ENCODE results near the gene CHAF1B.
"Not testable (repeated sequence)": the region's sequence is repeated elsewhere in the genome, so short reads cannot be mapped to it uniquely, and the experiment has no call there.

CHAF1B gene

DNA sequence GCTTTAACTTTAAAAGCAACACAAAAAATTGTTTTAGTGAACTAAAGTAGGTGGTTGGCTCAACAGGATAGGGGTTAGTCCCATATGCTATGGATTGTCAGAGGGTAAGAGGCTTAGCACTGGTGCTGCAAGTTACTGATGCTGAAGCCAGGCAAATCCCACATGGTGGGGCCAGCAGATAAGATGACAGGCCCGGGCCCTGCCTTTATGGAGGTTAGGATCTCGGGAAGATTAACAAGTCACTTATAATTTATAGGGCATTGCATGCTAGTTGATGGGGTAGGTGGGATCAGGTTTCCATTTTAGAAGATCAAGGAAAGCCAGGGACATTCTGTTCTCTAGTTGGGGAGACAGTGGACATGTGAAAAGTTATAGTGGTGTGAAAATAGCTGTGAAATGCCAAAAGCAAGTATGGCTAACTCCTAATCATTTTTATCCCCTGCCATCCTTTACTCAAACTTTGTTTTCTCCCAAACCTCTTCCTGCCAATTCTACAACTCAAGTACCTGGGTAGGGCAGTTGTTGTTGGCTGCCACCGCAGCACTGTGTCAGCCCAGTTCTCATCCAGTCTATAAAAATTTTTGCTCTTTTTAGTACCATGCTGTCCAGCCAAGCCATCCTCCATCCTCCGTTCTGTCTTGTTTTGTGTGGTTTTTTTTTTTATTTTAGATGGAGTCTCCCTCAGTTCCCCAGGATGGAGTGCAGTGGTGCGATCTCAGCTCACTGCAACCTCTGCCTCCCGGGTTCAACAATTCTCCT is 10.3 kb downstream of the CHAF1B start:
- H3K9ac ChIP-seq (ENCODE audit: low read length) = no peak overlapping the region
- no peak overlapping the region for H3K4me3 ChIP-seq (ENCODE audit: low read length)
- no peak overlapping the region for H3K27ac ChIP-seq (ENCODE audit: low read length)
- H3K27me3 ChIP-seq (ENCODE audit: control insufficient read depth, insufficient read depth, low read length) = no peaks in the 10 kb centered on the region
- H3K9me3 ChIP-seq (ENCODE audit: control insufficient read depth, low read depth, low read length) = no peaks in the 10 kb centered on the region
- H3K4me1 ChIP-seq (ENCODE audit: control insufficient read depth, low read depth, low read length) = no peaks in the 10 kb centered on the region
- H3K36me3 ChIP-seq (ENCODE audit: control insufficient read depth, low read depth, low read length) = peaks cover 32% of the 10 kb centered on the region

- Histone ChIP-seq H3K36me3 (ENCODE audit: control insufficient read depth, low read depth, low read length) (peaks cover 36% of the 10 kb centered on the region), H3K9me3 (ENCODE audit: control insufficient read depth, low read depth, low read length) (no peaks in the 10 kb centered on the region), H3K4me3 (ENCODE audit: low read length) (no peak overlapping the region), H3K9ac (ENCODE audit: low read length) (no peak overlapping the region), H3K27ac (ENCODE audit: low read length) (no peak overlapping the region), H3K27me3 (ENCODE audit: control insufficient read depth, insufficient read depth, low read length) (no peaks in the 10 kb centered on the region), H3K4me1 (ENCODE audit: control insufficient read depth, low read depth, low read length) (no peaks in the 10 kb centered on the region)
Observed at GRCh38 chr21:36396325-36396724, 11.1 kb downstream of the CHAF1B start.

GRCh38 chr21:36396971-36397370 is 11.8 kb downstream of the CHAF1B start:
- Histone ChIP-seq H3K9ac (ENCODE audit: low read length) (no peak overlapping the region), H3K4me3 (ENCODE audit: low read length) (no peak overlapping the region), H3K9me3 (ENCODE audit: control insufficient read depth, low read depth, low read length) (no peaks in the 10 kb centered on the region), H3K27ac (ENCODE audit: low read length) (no peak overlapping the region), H3K36me3 (ENCODE audit: control insufficient read depth, low read depth, low read length) (peaks cover 36% of the 10 kb centered on the region), H3K27me3 (ENCODE audit: control insufficient read depth, insufficient read depth, low read length) (no peaks in the 10 kb centered on the region), H3K4me1 (ENCODE audit: control insufficient read depth, low read depth, low read length) (no peaks in the 10 kb centered on the region)

DNA sequence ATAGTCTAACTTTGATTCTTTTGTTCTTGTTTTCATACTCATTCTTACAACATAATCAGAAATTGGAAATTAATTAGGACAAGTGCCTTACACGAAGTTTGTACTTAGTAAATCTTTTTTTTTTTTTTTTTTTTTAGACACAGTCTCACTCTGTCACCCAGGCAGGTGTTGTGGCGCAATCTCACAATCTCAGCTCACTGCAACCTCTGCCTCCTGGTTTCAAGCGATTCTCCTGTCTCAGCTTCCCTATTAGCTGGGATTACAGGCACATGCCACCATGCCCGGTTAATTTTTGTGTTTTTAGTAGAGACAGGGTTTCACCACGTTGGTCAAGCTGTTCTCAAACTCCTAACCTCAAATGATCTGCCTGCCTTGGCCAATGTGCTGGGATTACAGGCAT is 12.4 kb downstream of the CHAF1B start:
- Histone ChIP-seq H3K36me3 (ENCODE audit: control insufficient read depth, low read depth, low read length) (peaks cover 41% of the 10 kb centered on the region), H3K27ac (ENCODE audit: low read length) (no peak overlapping the region), H3K4me3 (ENCODE audit: low read length) (no peak overlapping the region), H3K4me1 (ENCODE audit: control insufficient read depth, low read depth, low read length) (no peaks in the 10 kb centered on the region), H3K27me3 (ENCODE audit: control insufficient read depth, insufficient read depth, low read length) (no peaks in the 10 kb centered on the region), H3K9ac (ENCODE audit: low read length) (no peak overlapping the region), H3K9me3 (ENCODE audit: control insufficient read depth, low read depth, low read length) (no peaks in the 10 kb centered on the region)

- not testable (repeated sequence) for H3K4me1 ChIP-seq (ENCODE audit: control insufficient read depth, low read depth, low read length); H3K9me3 ChIP-seq (ENCODE audit: control insufficient read depth, low read depth, low read length); H3K27me3 ChIP-seq (ENCODE audit: control insufficient read depth, insufficient read depth, low read length); H3K9ac ChIP-seq (ENCODE audit: low read length); H3K27ac ChIP-seq (ENCODE audit: low read length); H3K4me3 ChIP-seq (ENCODE audit: low read length)
- peaks cover 46% of the 10 kb centered on the region for H3K36me3 ChIP-seq (ENCODE audit: control insufficient read depth, low read depth, low read length)
Observed at GRCh38 chr21:36399736-36400135, 14.5 kb downstream of the CHAF1B start.

DNA sequence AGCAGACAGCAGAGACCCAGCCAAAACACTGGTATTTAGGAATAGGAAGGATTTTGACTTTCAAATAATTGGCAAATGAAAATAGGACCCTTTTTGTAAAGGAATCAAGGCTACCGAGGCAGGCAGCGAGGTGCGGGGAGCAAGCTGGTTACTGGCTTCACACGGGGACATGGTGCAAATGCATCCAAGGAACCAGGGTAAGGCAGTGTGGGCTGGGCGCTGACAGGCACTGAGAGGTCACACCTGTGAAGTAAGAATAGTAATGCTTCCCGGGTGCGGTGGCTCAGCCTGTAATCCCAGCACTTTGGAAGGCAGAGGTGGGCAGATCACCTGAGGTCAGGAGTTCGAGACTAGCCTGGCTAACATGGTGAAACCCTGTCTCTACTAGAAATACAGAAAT is 15.5 kb downstream of the CHAF1B start:
- Histone ChIP-seq H3K27me3 (ENCODE audit: control insufficient read depth, insufficient read depth, low read length) (no peaks in the 10 kb centered on the region), H3K4me1 (ENCODE audit: control insufficient read depth, low read depth, low read length) (no peaks in the 10 kb centered on the region), H3K9me3 (ENCODE audit: control insufficient read depth, low read depth, low read length) (no peaks in the 10 kb centered on the region), H3K9ac (ENCODE audit: low read length) (no peak overlapping the region), H3K4me3 (ENCODE audit: low read length) (no peak overlapping the region), H3K27ac (ENCODE audit: low read length) (no peak overlapping the region), H3K36me3 (ENCODE audit: control insufficient read depth, low read depth, low read length) (peaks cover 46% of the 10 kb centered on the region)

- H3K9me3 ChIP-seq (ENCODE audit: control insufficient read depth, low read depth, low read length) = no peaks in the 10 kb centered on the region
- no peaks in the 10 kb centered on the region for H3K4me1 ChIP-seq (ENCODE audit: control insufficient read depth, low read depth, low read length)
- H3K4me3 ChIP-seq (ENCODE audit: low read length) = no peak overlapping the region
- H3K27ac ChIP-seq (ENCODE audit: low read length) = no peak overlapping the region
- no peaks in the 10 kb centered on the region for H3K27me3 ChIP-seq (ENCODE audit: control insufficient read depth, insufficient read depth, low read length)
- no peak overlapping the region for H3K9ac ChIP-seq (ENCODE audit: low read length)
- peaks cover 45% of the 10 kb centered on the region for H3K36me3 ChIP-seq (ENCODE audit: control insufficient read depth, low read depth, low read length)
Observed at GRCh38 chr21:36402339-36402738, 17.1 kb downstream of the CHAF1B start.

DNA sequence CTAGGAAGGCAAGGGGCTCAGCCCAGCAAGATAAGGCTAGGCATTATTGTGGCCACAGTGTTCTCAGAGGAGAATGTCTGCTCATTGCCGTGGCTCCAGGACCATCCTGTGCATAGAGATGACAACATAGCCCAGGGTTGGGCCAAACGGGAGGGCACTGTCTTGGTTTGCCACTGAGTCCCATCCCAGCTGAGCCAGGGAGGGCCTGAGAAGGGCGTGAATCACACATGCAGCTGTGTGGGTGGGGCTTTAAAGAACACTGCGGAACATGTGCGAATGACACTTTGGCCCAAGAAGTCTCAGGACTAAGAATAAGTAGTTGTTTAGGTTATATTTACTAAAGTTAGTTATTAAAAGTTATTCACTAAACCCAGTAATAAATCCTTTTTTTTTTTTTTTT is 18.5 kb downstream of the CHAF1B start:
- Histone ChIP-seq H3K4me3 (ENCODE audit: low read length) (no peak overlapping the region), H3K27ac (ENCODE audit: low read length) (no peak overlapping the region), H3K9me3 (ENCODE audit: control insufficient read depth, low read depth, low read length) (no peaks in the 10 kb centered on the region), H3K36me3 (ENCODE audit: control insufficient read depth, low read depth, low read length) (peaks cover 40% of the 10 kb centered on the region), H3K9ac (ENCODE audit: low read length) (no peak overlapping the region), H3K4me1 (ENCODE audit: control insufficient read depth, low read depth, low read length) (no peaks in the 10 kb centered on the region), H3K27me3 (ENCODE audit: control insufficient read depth, insufficient read depth, low read length) (no peaks in the 10 kb centered on the region)

GRCh38 chr21:36408568-36408967 is 23.4 kb downstream of the CHAF1B start:
- Histone ChIP-seq H3K27ac (ENCODE audit: low read length) (no peak overlapping the region), H3K9me3 (ENCODE audit: control insufficient read depth, low read depth, low read length) (no peaks in the 10 kb centered on the region), H3K36me3 (ENCODE audit: control insufficient read depth, low read depth, low read length) (peaks cover 41% of the 10 kb centered on the region), H3K27me3 (ENCODE audit: control insufficient read depth, insufficient read depth, low read length) (no peaks in the 10 kb centered on the region), H3K9ac (ENCODE audit: low read length) (no peak overlapping the region), H3K4me1 (ENCODE audit: control insufficient read depth, low read depth, low read length) (no peaks in the 10 kb centered on the region), H3K4me3 (ENCODE audit: low read length) (no peak overlapping the region)

DNA sequence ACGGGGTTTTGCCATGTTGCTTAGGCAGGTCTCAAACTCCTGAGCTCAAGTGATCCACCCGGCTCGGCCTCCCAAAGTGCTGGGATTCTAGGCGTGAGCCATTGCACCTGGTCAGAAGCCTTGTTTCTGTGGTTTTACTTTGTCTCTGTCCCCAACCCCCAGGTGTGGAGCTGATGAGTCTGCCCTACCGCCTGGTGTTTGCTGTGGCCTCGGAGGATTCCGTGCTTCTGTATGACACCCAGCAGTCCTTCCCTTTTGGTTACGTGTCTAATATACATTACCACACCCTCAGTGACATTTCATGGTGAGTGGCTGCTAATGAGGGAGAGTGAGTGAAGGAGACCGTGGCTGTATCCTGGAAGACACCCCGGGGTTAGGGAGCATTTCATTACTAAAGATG is 26.1 kb downstream of the CHAF1B start:
- H3K27me3 ChIP-seq (ENCODE audit: control insufficient read depth, insufficient read depth, low read length) = no peaks in the 10 kb centered on the region
- H3K27ac ChIP-seq (ENCODE audit: low read length) = no peak overlapping the region
- no peaks in the 10 kb centered on the region for H3K9me3 ChIP-seq (ENCODE audit: control insufficient read depth, low read depth, low read length)
- no peak overlapping the region for H3K4me3 ChIP-seq (ENCODE audit: low read length)
- H3K36me3 ChIP-seq (ENCODE audit: control insufficient read depth, low read depth, low read length) = peaks cover 41% of the 10 kb centered on the region
- H3K4me1 ChIP-seq (ENCODE audit: control insufficient read depth, low read depth, low read length) = peaks cover 4% of the 10 kb centered on the region
- H3K9ac ChIP-seq (ENCODE audit: low read length) = no peak overlapping the region

- no peak overlapping the region for H3K4me3 ChIP-seq (ENCODE audit: low read length)
- peaks cover 4% of the 10 kb centered on the region for H3K4me1 ChIP-seq (ENCODE audit: control insufficient read depth, low read depth, low read length)
- peaks cover 42% of the 10 kb centered on the region for H3K36me3 ChIP-seq (ENCODE audit: control insufficient read depth, low read depth, low read length)
- no peaks in the 10 kb centered on the region for H3K27me3 ChIP-seq (ENCODE audit: control insufficient read depth, insufficient read depth, low read length)
- no peaks in the 10 kb centered on the region for H3K9me3 ChIP-seq (ENCODE audit: control insufficient read depth, low read depth, low read length)
- H3K27ac ChIP-seq (ENCODE audit: low read length) = no peak overlapping the region
- no peak overlapping the region for H3K9ac ChIP-seq (ENCODE audit: low read length)
Observed at GRCh38 chr21:36412916-36413315, 27.7 kb downstream of the CHAF1B start.

- peaks cover 36% of the 10 kb centered on the region for H3K36me3 ChIP-seq (ENCODE audit: control insufficient read depth, low read depth, low read length)
- H3K9ac ChIP-seq (ENCODE audit: low read length) = no peak overlapping the region
- H3K27me3 ChIP-seq (ENCODE audit: control insufficient read depth, insufficient read depth, low read length) = no peaks in the 10 kb centered on the region
- H3K9me3 ChIP-seq (ENCODE audit: control insufficient read depth, low read depth, low read length) = no peaks in the 10 kb centered on the region
- H3K4me3 ChIP-seq (ENCODE audit: low read length) = no peak overlapping the region
- H3K27ac ChIP-seq (ENCODE audit: low read length) = no peak overlapping the region
- peaks cover 4% of the 10 kb centered on the region for H3K4me1 ChIP-seq (ENCODE audit: control insufficient read depth, low read depth, low read length)
Observed at GRCh38 chr21:36415375-36415774, 30.2 kb downstream of the CHAF1B start.
